Keratinocyte (primary cell): ENCODE measurements around the gene CREM. TPM values are rescaled to one million over a fixed set of nuclear protein-coding genes. Genes with fewer than 3 reads are reported as not detected.

ENCODE experiments used
- DNase-seq: peaks from one replicate; pipeline ENCODE4 v3.0.0-alpha.2; 2011; ENCODE audit warnings: low read depth, missing footprints, low spot score
- FAIRE-seq: peaks from 2 replicates; lab custom pipeline; 2011; peaks lifted over from hg19 to GRCh38; lab: Jason Lieb, UNC
- H2AFZ ChIP-seq: 2 replicates; pipeline ENCODE4 v1.6.0; 2012; ENCODE audit warnings: low read length, control low read depth, inconsistent platforms; ENCODE audit not compliant: control insufficient read depth
- H3K27ac ChIP-seq: 2 replicates; pipeline ENCODE4 v1.5.1; 2011; ENCODE audit warnings: low read length; ENCODE audit not compliant: control insufficient read depth, insufficient read depth
- H3K27me3 ChIP-seq: 3 replicates; pipeline ENCODE4 v1.6.0; 2011; ENCODE audit warnings: low read length; ENCODE audit not compliant: control insufficient read depth, insufficient read depth; ENCODE audit errors: extremely low read depth
- H3K36me3 ChIP-seq, 2 experiments: 2 replicates in 1 of 2; 3 replicates in 1 of 2; pipeline ENCODE4 v1.5.1; 2011; ENCODE audit warnings: low read length in 2 of 2, mild to moderate bottlenecking in 1 of 2; ENCODE audit not compliant: control insufficient read depth in 2 of 2, insufficient read depth in 2 of 2; ENCODE audit errors: extremely low read depth in 1 of 2
- H3K4me1 ChIP-seq: 3 replicates; pipeline ENCODE4 v1.5.1; 2011; ENCODE audit warnings: low read length; ENCODE audit not compliant: control insufficient read depth, insufficient read depth; ENCODE audit errors: extremely low read depth
- H3K4me2 ChIP-seq: 3 replicates; pipeline ENCODE4 v1.6.0; 2011; ENCODE audit warnings: low read depth, low read length; ENCODE audit not compliant: control insufficient read depth, insufficient read depth; ENCODE audit errors: extremely low read depth
- H3K4me3 ChIP-seq, 3 experiments: fragments of 200-600 bp in 1 of 3; sonication (generic) in 1 of 3; 2 replicates in 2 of 3; 3 replicates in 1 of 3; pipeline ENCODE4 v1.5.1; 2011 to 2016; ENCODE audit warnings: low read length in 3 of 3, mild to moderate bottlenecking in 3 of 3, control low read depth in 2 of 3, inconsistent platforms in 1 of 3, low read depth in 1 of 3, mixed read lengths in 1 of 3, mixed run types in 1 of 3, moderate library complexity in 1 of 3; ENCODE audit not compliant: control insufficient read depth in 2 of 3, insufficient read depth in 2 of 3; ENCODE audit errors: extremely low read depth in 1 of 3
- H3K79me2 ChIP-seq: 2 replicates; pipeline ENCODE4 v1.6.0; 2012; ENCODE audit warnings: low read length; ENCODE audit not compliant: control insufficient read depth, insufficient read depth
- H3K9ac ChIP-seq: 3 replicates; pipeline ENCODE4 v1.6.0; 2011; ENCODE audit warnings: low read length; ENCODE audit not compliant: control insufficient read depth, insufficient read depth; ENCODE audit errors: extremely low read depth
- H3K9me1 ChIP-seq: 3 replicates; pipeline ENCODE4 v1.6.0; 2011; ENCODE audit warnings: low read length; ENCODE audit not compliant: control insufficient read depth, insufficient read depth; ENCODE audit errors: extremely low read depth
- H3K9me3 ChIP-seq: 2 replicates; pipeline ENCODE4 v1.5.1; 2012; ENCODE audit warnings: low read depth, low read length; ENCODE audit not compliant: control insufficient read depth
- H4K20me1 ChIP-seq: 3 replicates; pipeline ENCODE4 v1.6.0; 2011; ENCODE audit warnings: low read length; ENCODE audit not compliant: control insufficient read depth, insufficient read depth; ENCODE audit errors: extremely low read depth
- CTCF ChIP-seq, 3 experiments: IDR thresholded peaks in 1 of 3; conservative IDR thresholded peaks in 1 of 3; optimal IDR thresholded peaks in 1 of 3; 2 replicates in 2 of 3; 3 replicates in 1 of 3; pipeline versions ENCODE3 to v1.5.1; 2011; ENCODE audit warnings: low read length in 3 of 3, mild to moderate bottlenecking in 3 of 3, moderate library complexity in 2 of 3, control low read depth in 1 of 3, inconsistent platforms in 1 of 3; ENCODE audit not compliant: insufficient read depth in 2 of 3; ENCODE audit errors: extremely low read depth in 1 of 3
- EZH2 ChIP-seq: IDR thresholded peaks from one replicate; pipeline ENCODE4 v1.6.1; 2012; ENCODE audit warnings: inconsistent platforms, mild to moderate bottlenecking, low read length, moderate library complexity
- dilution Hi-C: fragments of 300-500 bp; cut with MboI; formaldehyde crosslinking; loops from one replicate; pipeline ENCODE4 v1.7.0; 2020; ENCODE audit warnings: low sequenced_read_pairs; ENCODE audit not compliant: extremely low pct_ligation_motif_present
- polyA minus RNA-seq, 3 experiments: library from RNA; depleted of rRNA, polyadenylated mRNA; stranded (reverse); fragments of >200 nt; gene quantifications; 1 replicate in 1 of 3; 2 replicates in 1 of 3; 3 replicates in 1 of 3; pipeline ENCODE4 v1.2.3, GENCODE V29; 2011
- polyA plus RNA-seq, 5 experiments: library from polyadenylated mRNA; depleted of rRNA in 3 of 5; stranded (reverse) in 3 of 5; stranded (forward) in 1 of 5; unstranded in 1 of 5; fragments of >200 nt; gene quantifications; 1 replicate in 1 of 5; 2 replicates in 3 of 5; 3 replicates in 1 of 5; pipeline versions ENCODE4 v1.2.1 to v1.2.3, GENCODE V29; 2011 to 2012; ENCODE audit warnings: missing spikeins in 2 of 5, low read depth in 1 of 5, low replicate concordance in 1 of 5

The CREM gene
- polyA plus RNA-seq (15.7 to 23.3 TPM (median 17.4 TPM) in 3 replicates), polyA minus RNA-seq (6.6 to 10.2 TPM (median 9.4 TPM) in 3 replicates)
- polyA plus RNA-seq (2011; ENCODE audit: low read depth): 6.4 TPM
- 15.7 and 25.3 TPM in 2 replicates for polyA plus RNA-seq (2011; cell fraction: cytosol; rRNA removed)
- 10.7 and 11.0 TPM in 2 replicates for polyA plus RNA-seq (2011; cell fraction: nucleus; rRNA removed)
- 10.5 and 14.7 TPM in 2 replicates for polyA plus RNA-seq (2012; ENCODE audit: low replicate concordance)
- 22.8 TPM for polyA minus RNA-seq (2011; cell fraction: cytosol; rRNA and poly(A)+ RNA removed)
- polyA minus RNA-seq (2011; cell fraction: nucleus; rRNA and poly(A)+ RNA removed): 6.1 and 6.7 TPM in 2 replicates

DNA sequence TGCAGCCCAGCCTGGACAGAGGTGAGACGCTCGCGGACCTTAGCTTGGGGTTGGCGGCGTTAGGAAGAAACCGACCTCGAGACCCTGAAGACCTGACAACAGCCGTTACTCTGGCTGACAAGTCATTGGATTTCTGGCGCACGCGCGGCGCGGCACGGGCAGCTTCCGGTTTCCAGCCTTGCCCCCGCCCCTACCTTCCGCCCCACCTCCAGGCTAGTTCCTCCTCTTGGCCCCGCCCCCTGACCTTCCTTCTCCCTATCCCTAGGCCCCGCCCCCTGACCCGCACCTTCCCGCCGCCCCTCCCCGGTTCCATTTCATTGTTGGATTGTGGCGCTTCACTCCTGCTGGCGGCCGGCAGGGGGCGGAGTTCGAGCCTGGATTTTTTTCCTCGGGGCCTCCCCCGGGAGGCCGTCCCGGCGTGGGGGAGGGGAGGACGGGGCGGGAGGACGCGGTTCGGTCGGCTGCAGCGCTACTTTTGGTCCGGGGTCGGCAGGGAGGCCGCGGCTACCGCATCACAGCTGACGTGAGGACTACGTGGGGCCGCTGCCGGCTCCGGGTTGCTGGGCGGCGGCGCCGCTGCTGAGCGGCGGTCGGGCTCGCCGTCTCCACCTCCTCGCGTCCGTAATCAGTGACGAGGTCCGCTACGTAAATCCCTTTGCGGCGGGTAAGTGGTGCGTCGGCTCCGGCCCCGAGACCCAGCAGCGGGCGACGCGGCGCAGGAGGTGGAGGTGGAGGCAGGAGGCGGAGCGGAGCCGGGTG, at the start of gene CREM:
Gene CREM (plus strand): TSS at position 317 of the 759 bp plus-strand sequence. CDS start 10,990 bp downstream, outside the sequence.
- FAIRE-seq: peak; percentile 32
- Histone ChIP-seq H3K4me2 (peak within 1 kb of the TSS; percentile 94), H3K4me3 (peak within 1 kb of the TSS; percentile 86 to 91 (median 88)), H3K27ac (peak within 1 kb of the TSS; percentile 99), H3K36me3 (no peaks in the 10 kb centered on the region), H4K20me1 (no peaks in the 10 kb centered on the region), H3K27me3 (no peaks in the 10 kb centered on the region), H3K9me1 (no peaks in the 10 kb centered on the region), H3K4me1 (peaks cover 20% of the 10 kb centered on the region), H3K79me2 (peaks cover 11% of the 10 kb centered on the region), H3K9me3 (no peaks in the 10 kb centered on the region), H2AFZ (peak within 1 kb of the TSS; percentile 96), H3K9ac (peak within 1 kb of the TSS; percentile 99)
- TF ChIP-seq CTCF (optimal IDR thresholded peaks at IDR 0.05 in 1 of 3, IDR thresholded peaks at IDR 0.05 in 1 of 3, conservative IDR thresholded peaks at IDR 0.05 in 1 of 3; ENCODE audit: extremely low read depth in 1 of 3, insufficient read depth in 2 of 3, low read length in 3 of 3) (peak in 2 of 3 experiments; percentile 68 to 85), EZH2 (no peak)
- dilution Hi-C loops: no loop called here
- DNase-seq: peak; percentile 71

- no peak overlapping the region for H2AFZ ChIP-seq
- H3K4me2 ChIP-seq: no peak overlapping the region
- peaks cover 68% of the 10 kb centered on the region for H3K79me2 ChIP-seq
- no peak overlapping the region for H3K4me3 ChIP-seq
- TF ChIP-seq EZH2 (no peak), CTCF (optimal IDR thresholded peaks at IDR 0.05 in 1 of 3, IDR thresholded peaks at IDR 0.05 in 1 of 3, conservative IDR thresholded peaks at IDR 0.05 in 1 of 3; ENCODE audit: extremely low read depth in 1 of 3, insufficient read depth in 2 of 3, low read length in 3 of 3) (no peak)
- H3K9ac ChIP-seq: no peak overlapping the region
- dilution Hi-C loops: no loop called here
- no peak for DNase-seq
- FAIRE-seq: no peak
- no peaks in the 10 kb centered on the region for H3K27me3 ChIP-seq
- peaks cover 2% of the 10 kb centered on the region for H4K20me1 ChIP-seq
- H3K36me3 ChIP-seq: no peaks in the 10 kb centered on the region
- no peak overlapping the region for H3K27ac ChIP-seq
- no peaks in the 10 kb centered on the region for H3K9me1 ChIP-seq
- H3K4me1 ChIP-seq: peaks cover 12% of the 10 kb centered on the region
- no peaks in the 10 kb centered on the region for H3K9me3 ChIP-seq
Measured at GRCh38 chr10:35079265-35079664, 47.4 kb upstream of the CREM start.
